DOHH2 (cell line): ENCODE data around the gene THTPA.

Experiments used
- H3F3A ChIP-seq: fragments of 200-600 bp; sonication (generic), shearing (Covaris generic); 2 replicates; pipeline ENCODE4 v1.6.0; 2016; ENCODE audit warnings: antibody characterized with exemption, mild to moderate bottlenecking; ENCODE audit not compliant: control insufficient read depth, insufficient read depth
- H3K27ac ChIP-seq: fragments of 200-600 bp; sonication (generic); 2 replicates; pipeline ENCODE4 v1.5.1; 2014; ENCODE audit warnings: low read depth, mild to moderate bottlenecking, low read length, moderate library complexity
- H3K27me3 ChIP-seq: fragments of 200-600 bp; sonication (generic); 2 replicates; pipeline ENCODE4 v1.6.1; 2014; ENCODE audit warnings: mild to moderate bottlenecking, low read length, mixed read lengths; ENCODE audit not compliant: control insufficient read depth
- H3K36me3 ChIP-seq: fragments of 200-600 bp; sonication (generic); 2 replicates; pipeline ENCODE4 v1.6.1; 2014; ENCODE audit warnings: mild to moderate bottlenecking, low read length, moderate library complexity, mixed read lengths; ENCODE audit not compliant: control insufficient read depth
- H3K4me1 ChIP-seq: fragments of 200-600 bp; sonication (generic); 2 replicates; pipeline ENCODE4 v1.6.1; 2014; ENCODE audit warnings: mild to moderate bottlenecking, low read length, mixed read lengths; ENCODE audit not compliant: control insufficient read depth
- H3K4me2 ChIP-seq: fragments of 200-600 bp; sonication (generic); 2 replicates; pipeline ENCODE4 v1.6.0; 2014; ENCODE audit warnings: mild to moderate bottlenecking, low read length, moderate library complexity
- H3K4me3 ChIP-seq: fragments of 200-600 bp; sonication (generic); 2 replicates; pipeline ENCODE4 v1.5.1; 2014; ENCODE audit warnings: mild to moderate bottlenecking, low read length, mixed read lengths
- H3K79me2 ChIP-seq: fragments of 200-600 bp; sonication (generic); 2 replicates; pipeline ENCODE4 v1.6.1; 2014; ENCODE audit warnings: mild to moderate bottlenecking, low read length, mixed read lengths; ENCODE audit not compliant: control insufficient read depth
- H3K9me2 ChIP-seq: fragments of 200-600 bp; sonication (generic); replicated peaks from 2 replicates; pipeline ENCODE4 v1.6.1; 2014; ENCODE audit warnings: mild to moderate bottlenecking, low read length, mixed read lengths; ENCODE audit not compliant: control insufficient read depth
- H3K9me3 ChIP-seq: fragments of 200-600 bp; sonication (generic); 2 replicates; pipeline ENCODE4 v1.6.1; 2014; ENCODE audit warnings: antibody characterized with exemption, low read length, mixed read lengths; ENCODE audit not compliant: control insufficient read depth, insufficient read depth
- H4K20me1 ChIP-seq: fragments of 200-600 bp; sonication (generic); 2 replicates; pipeline ENCODE4 v1.6.0; 2014; ENCODE audit warnings: low read depth, mild to moderate bottlenecking, antibody characterized with exemption, low read length, moderate library complexity; ENCODE audit not compliant: control insufficient read depth, insufficient read depth
- EZH2phosphoT487 ChIP-seq: fragments of 200-600 bp; sonication (generic); IDR thresholded peaks from 2 replicates; pipeline ENCODE4 v1.6.1; 2017; ENCODE audit warnings: borderline replicate concordance, mild to moderate bottlenecking, antibody characterized with exemption, low read length, moderate library complexity, mixed read lengths
- TF ChIP-seq, protein P1 (sequence below): fragments of 200-600 bp; sonication (generic); IDR thresholded peaks from one replicate; pipeline ENCODE4 v1.5.1; 2014; ENCODE audit warnings: antibody characterized with exemption, mild to moderate bottlenecking, low read depth, low read length; ENCODE audit not compliant: poor library complexity, severe bottlenecking

The THTPA gene

DNA sequence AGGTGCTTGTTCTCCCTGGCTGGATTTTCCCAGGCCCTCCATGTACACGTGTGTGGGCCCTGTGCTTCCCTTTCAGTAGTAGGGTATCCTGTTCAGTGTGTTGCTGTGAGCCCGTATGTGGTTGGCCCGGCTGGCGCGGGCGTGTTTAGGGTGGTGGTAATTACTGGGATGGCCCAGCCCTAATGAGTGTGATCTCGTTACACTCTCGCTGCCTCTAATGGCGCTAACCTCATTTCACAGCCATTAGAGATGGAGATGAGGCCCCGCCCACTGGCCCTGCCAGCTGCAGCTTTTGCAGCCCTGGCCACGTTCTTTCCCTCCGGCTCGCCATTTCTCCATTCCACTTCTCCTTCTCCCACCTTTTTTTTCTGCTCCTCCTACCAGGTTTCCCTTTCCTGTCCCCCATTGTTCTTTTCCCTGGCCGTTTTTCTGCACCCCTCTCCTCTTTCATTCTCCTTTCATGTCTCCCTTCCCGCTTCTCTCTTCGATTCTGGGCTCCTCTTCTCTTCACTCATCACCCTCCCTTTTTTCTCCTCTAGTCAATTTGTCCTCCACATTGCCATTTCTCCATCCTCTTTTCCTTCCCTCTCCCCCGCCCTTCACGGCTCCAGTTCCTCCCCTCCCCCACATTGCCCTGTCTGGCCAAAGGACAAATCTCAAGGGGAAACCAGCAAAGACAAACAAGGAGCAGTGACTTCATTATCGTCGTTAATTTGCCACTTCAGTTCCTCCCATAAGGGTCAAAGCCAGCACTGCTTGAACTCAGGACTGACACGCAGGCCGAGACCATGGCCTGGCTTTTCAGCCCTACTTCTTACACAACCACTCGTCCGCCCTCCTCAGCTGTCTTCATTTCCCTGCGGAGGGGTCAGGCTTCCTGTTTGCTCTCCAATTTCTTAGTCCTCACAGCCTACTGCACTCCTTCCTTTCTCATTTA, 11.3 kb upstream of the THTPA start:
- no peak for TF ChIP-seq EZH2phosphoT487
- TF ChIP-seq, protein P1, sequence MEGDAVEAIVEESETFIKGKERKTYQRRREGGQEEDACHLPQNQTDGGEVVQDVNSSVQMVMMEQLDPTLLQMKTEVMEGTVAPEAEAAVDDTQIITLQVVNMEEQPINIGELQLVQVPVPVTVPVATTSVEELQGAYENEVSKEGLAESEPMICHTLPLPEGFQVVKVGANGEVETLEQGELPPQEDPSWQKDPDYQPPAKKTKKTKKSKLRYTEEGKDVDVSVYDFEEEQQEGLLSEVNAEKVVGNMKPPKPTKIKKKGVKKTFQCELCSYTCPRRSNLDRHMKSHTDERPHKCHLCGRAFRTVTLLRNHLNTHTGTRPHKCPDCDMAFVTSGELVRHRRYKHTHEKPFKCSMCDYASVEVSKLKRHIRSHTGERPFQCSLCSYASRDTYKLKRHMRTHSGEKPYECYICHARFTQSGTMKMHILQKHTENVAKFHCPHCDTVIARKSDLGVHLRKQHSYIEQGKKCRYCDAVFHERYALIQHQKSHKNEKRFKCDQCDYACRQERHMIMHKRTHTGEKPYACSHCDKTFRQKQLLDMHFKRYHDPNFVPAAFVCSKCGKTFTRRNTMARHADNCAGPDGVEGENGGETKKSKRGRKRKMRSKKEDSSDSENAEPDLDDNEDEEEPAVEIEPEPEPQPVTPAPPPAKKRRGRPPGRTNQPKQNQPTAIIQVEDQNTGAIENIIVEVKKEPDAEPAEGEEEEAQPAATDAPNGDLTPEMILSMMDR, result no peak
- Histone ChIP-seq H3K27ac (no peak overlapping the region), H3K9me3 (no peaks in the 10 kb centered on the region), H3K4me3 (no peak overlapping the region), H4K20me1 (no peaks in the 10 kb centered on the region), H3F3A (no peaks in the 10 kb centered on the region), H3K79me2 (no peaks in the 10 kb centered on the region), H3K36me3 (no peaks in the 10 kb centered on the region), H3K27me3 (peaks cover 8% of the 10 kb centered on the region), H3K9me2 (no peaks in the 10 kb centered on the region), H3K4me2 (no peak overlapping the region), H3K4me1 (peaks cover 6% of the 10 kb centered on the region)

DNA sequence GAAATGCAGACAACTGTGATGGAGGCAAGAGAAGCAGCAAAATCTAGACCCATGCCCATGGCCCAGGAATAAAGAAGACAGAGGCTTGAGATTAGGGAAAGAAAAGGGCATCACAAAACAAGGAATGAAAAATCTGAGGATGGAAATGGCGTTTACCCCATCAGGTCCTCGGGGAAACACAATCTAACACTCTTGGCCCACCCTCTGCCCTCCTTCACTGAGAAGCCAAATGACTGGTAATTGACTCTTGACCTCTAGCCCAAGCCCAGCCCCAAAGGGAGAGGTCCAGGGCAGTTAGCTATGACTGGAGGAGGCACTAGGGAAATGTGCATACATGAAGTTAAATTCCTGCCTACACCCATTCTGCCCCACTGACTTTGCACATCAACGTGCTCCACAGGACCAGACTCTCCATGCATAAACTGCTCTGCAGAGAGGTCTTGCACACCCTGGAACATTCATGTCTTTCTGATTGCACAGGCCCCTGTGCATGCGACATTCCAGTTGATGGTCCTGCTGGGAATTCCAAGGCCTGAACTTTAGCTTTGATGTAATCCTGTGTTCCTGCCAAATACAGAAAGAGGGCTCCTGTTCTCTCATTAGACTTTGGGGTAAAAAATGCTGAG, 10.2 kb upstream of the THTPA start:
- no peaks in the 10 kb centered on the region for H3K9me3 ChIP-seq
- no peak for TF ChIP-seq EZH2phosphoT487
- TF ChIP-seq, protein P1, result no peak
- H3F3A ChIP-seq, result no peaks in the 10 kb centered on the region
- H3K4me2 ChIP-seq, result no peak overlapping the region
- no peaks in the 10 kb centered on the region for H4K20me1 ChIP-seq
- no peaks in the 10 kb centered on the region for H3K79me2 ChIP-seq
- peaks cover 13% of the 10 kb centered on the region for H3K4me1 ChIP-seq
- H3K27ac ChIP-seq, result no peak overlapping the region
- H3K36me3 ChIP-seq, result no peaks in the 10 kb centered on the region
- H3K27me3 ChIP-seq, result peaks cover 13% of the 10 kb centered on the region
- H3K4me3 ChIP-seq, result no peak overlapping the region
- H3K9me2 ChIP-seq, result no peaks in the 10 kb centered on the region

DNA sequence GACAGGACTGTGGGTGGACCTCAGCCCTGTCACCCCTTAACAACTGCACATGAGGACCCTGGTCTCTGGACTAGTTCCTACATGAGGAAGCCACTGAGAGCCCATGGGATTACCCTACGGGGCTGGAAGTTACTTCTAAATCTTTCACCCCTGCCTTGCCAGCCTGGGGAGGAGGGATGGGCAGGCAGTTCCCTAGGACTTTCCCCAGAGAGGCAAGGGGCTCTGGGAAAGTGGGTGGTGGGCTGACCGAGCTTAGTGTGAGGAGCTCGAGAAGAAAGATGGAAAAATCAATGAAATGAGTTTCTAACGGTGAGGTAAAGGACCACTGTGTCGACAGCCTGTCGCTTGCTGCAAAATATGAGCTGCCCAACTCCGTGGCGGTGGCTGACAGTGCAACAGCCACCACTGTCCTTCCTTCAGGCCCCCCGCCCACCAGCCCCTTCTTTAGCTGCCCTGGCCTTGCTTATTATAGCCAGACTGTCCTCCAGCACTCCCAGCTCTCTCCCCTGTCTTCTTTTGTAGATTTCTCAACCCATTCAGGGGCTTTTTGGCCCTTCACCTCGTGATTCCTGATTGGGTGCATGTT, 9.5 kb upstream of the THTPA start:
- H3K9me2 ChIP-seq, result no peaks in the 10 kb centered on the region
- H3K27ac ChIP-seq, result no peak overlapping the region
- no peaks in the 10 kb centered on the region for H3K36me3 ChIP-seq
- H3K79me2 ChIP-seq, result no peaks in the 10 kb centered on the region
- no peaks in the 10 kb centered on the region for H3K9me3 ChIP-seq
- H3K4me2 ChIP-seq, result no peak overlapping the region
- peaks cover 17% of the 10 kb centered on the region for H3K4me1 ChIP-seq
- TF ChIP-seq EZH2phosphoT487, result no peak
- TF ChIP-seq, protein P1, result no peak
- H4K20me1 ChIP-seq, result no peaks in the 10 kb centered on the region
- peaks cover 17% of the 10 kb centered on the region for H3K27me3 ChIP-seq
- no peaks in the 10 kb centered on the region for H3F3A ChIP-seq
- no peak overlapping the region for H3K4me3 ChIP-seq
